ENCODE results near the gene HOPX. TPM values are rescaled to one million over a fixed set of nuclear protein-coding genes. Genes with fewer than 3 reads are reported as not detected.
A peak's percentile ranks its signal among the peaks of the same experiment; 100 is the strongest.
"Not testable (repeated sequence)": the region's sequence is repeated elsewhere in the genome, so short reads cannot be mapped to it uniquely, and the experiment has no call there.

Gene HOPX
- total RNA-seq, 2 experiments from 2014 or later = 14.0 to 14.7 TPM

- intact Hi-C loops (cut with micrococcal nuclease) = no loop called here
- peaks cover 23% of the 10 kb centered on the region for H3K4me1 Mint-ChIP-seq (ENCODE audit: low read depth)
- H3K27me3 Mint-ChIP-seq (ENCODE audit: low read depth) = peaks cover 37% of the 10 kb centered on the region
- no peak overlapping the region for H3K27ac Mint-ChIP-seq
- CTCF ChIA-PET = no interaction called here
- H3K9me3 Mint-ChIP-seq = no peaks in the 10 kb centered on the region
- H3K36me3 Mint-ChIP-seq (ENCODE audit: low read depth) = no peaks in the 10 kb centered on the region
- H3K4me3 Mint-ChIP-seq = no peak overlapping the region
- no peak for DNase-seq
These were observed 3.4 kb upstream of the HOPX start for GRCh38 chr4:56684320-56685050.

- Mint-ChIP-seq H3K36me3 (ENCODE audit: low read depth) (no peaks in the 10 kb centered on the region), H3K9me3 (no peaks in the 10 kb centered on the region), H3K4me3 (no peak overlapping the region), H3K27me3 (ENCODE audit: low read depth) (peaks cover 37% of the 10 kb centered on the region), H3K27ac (no peak overlapping the region), H3K4me1 (ENCODE audit: low read depth) (peaks cover 23% of the 10 kb centered on the region)
- DNase-seq = peak; percentile 20
- CTCF ChIA-PET = interaction anchor here (0.7 to 1.0 kb wide), 5 partner anchors 12 to 116 kb away, joined by 3 to 4 read pairs (median 4); no protein-coding TSS in a partner anchor
- intact Hi-C loops (cut with micrococcal nuclease) = loop anchor here (2.0 kb wide), 1 partner anchor 13 kb away; no protein-coding TSS in a partner anchor
These were observed 2.4 kb upstream of the HOPX start for GRCh38 chr4:56683455-56683854.

- Mint-ChIP-seq H3K4me1 (ENCODE audit: low read depth) (peaks cover 23% of the 10 kb centered on the region), H3K4me3 (no peak overlapping the region), H3K27ac (no peak overlapping the region), H3K27me3 (ENCODE audit: low read depth) (peaks cover 37% of the 10 kb centered on the region), H3K9me3 (no peaks in the 10 kb centered on the region), H3K36me3 (ENCODE audit: low read depth) (no peaks in the 10 kb centered on the region)
- CTCF ChIA-PET = interaction anchor here (0.6 to 1.3 kb wide), 4 partner anchors 10 to 105 kb away, joined by 3 to 6 read pairs (median 4); no protein-coding TSS in a partner anchor
- DNase-seq = no peak
- intact Hi-C loops (cut with micrococcal nuclease) = loop anchor here (1.0 to 2.0 kb wide), 7 partner anchors 15 to 136 kb away; no protein-coding TSS in a partner anchor
These were observed 893 bp upstream of the HOPX start for GRCh38 chr4:56681853-56682525.

GRCh38 chr4:56680266-56680665 is 830 bp downstream of the HOPX start:
- Mint-ChIP-seq H3K9me3 (no peaks in the 10 kb centered on the region), H3K4me3 (no peak overlapping the region), H3K27me3 (ENCODE audit: low read depth) (peaks cover 30% of the 10 kb centered on the region), H3K4me1 (ENCODE audit: low read depth) (peaks cover 23% of the 10 kb centered on the region), H3K36me3 (ENCODE audit: low read depth) (no peaks in the 10 kb centered on the region), H3K27ac (no peak overlapping the region)
- intact Hi-C loops (cut with micrococcal nuclease) = no loop called here
- DNase-seq = no peak
- CTCF ChIA-PET = interaction anchor here (0.6 to 1.5 kb wide), 2 partner anchors 102 to 104 kb away, joined by 3 read pairs; no protein-coding TSS in a partner anchor

- H3K27me3 Mint-ChIP-seq (ENCODE audit: low read depth) = peaks cover 16% of the 10 kb centered on the region
- H3K27ac Mint-ChIP-seq = no peak overlapping the region
- intact Hi-C loops (cut with micrococcal nuclease) = no loop called here
- no peaks in the 10 kb centered on the region for H3K9me3 Mint-ChIP-seq
- H3K36me3 Mint-ChIP-seq (ENCODE audit: low read depth) = no peaks in the 10 kb centered on the region
- H3K4me1 Mint-ChIP-seq (ENCODE audit: low read depth) = peaks cover 18% of the 10 kb centered on the region
- H3K4me3 Mint-ChIP-seq = no peak overlapping the region
- CTCF ChIA-PET = no interaction called here
- DNase-seq = no peak
These were observed 3.4 kb downstream of the HOPX start for GRCh38 chr4:56677711-56678110.

GRCh38 chr4:56674984-56675383 is 6.1 kb downstream of the HOPX start:
- no peak overlapping the region for H3K27ac Mint-ChIP-seq
- no peaks in the 10 kb centered on the region for H3K36me3 Mint-ChIP-seq (ENCODE audit: low read depth)
- H3K27me3 Mint-ChIP-seq (ENCODE audit: low read depth) = peaks cover 7% of the 10 kb centered on the region
- intact Hi-C loops (cut with micrococcal nuclease) = no loop called here
- H3K4me1 Mint-ChIP-seq (ENCODE audit: low read depth) = no peaks in the 10 kb centered on the region
- CTCF ChIA-PET = interaction anchor here (0.6 to 0.8 kb wide), 2 partner anchors 130 to 165 kb away, joined by 3 read pairs; no protein-coding TSS in a partner anchor
- DNase-seq = no peak
- no peak overlapping the region for H3K4me3 Mint-ChIP-seq
- H3K9me3 Mint-ChIP-seq = no peaks in the 10 kb centered on the region

GRCh38 chr4:56671860-56672259 is 9.2 kb downstream of the HOPX start:
- no peak overlapping the region for H3K4me3 Mint-ChIP-seq
- H3K27ac Mint-ChIP-seq = no peak overlapping the region
- H3K27me3 Mint-ChIP-seq (ENCODE audit: low read depth) = peaks cover 5% of the 10 kb centered on the region
- intact Hi-C loops (cut with micrococcal nuclease) = no loop called here
- CTCF ChIA-PET = interaction anchor here (0.7 to 2.0 kb wide), 5 partner anchors 9 to 165 kb away, joined by 3 to 6 read pairs (median 4); partner anchors contain the start of gene HOPX
- H3K9me3 Mint-ChIP-seq = peaks cover 4% of the 10 kb centered on the region
- peaks cover 2% of the 10 kb centered on the region for H3K36me3 Mint-ChIP-seq (ENCODE audit: low read depth)
- H3K4me1 Mint-ChIP-seq (ENCODE audit: low read depth) = no peaks in the 10 kb centered on the region
- no peak for DNase-seq

- intact Hi-C loops (cut with micrococcal nuclease) = no loop called here
- no peak for DNase-seq
- Mint-ChIP-seq H3K27me3 (ENCODE audit: low read depth) (peaks cover 6% of the 10 kb centered on the region), H3K4me3 (no peak overlapping the region), H3K9me3 (peaks cover 4% of the 10 kb centered on the region), H3K4me1 (ENCODE audit: low read depth) (no peaks in the 10 kb centered on the region), H3K27ac (no peak overlapping the region), H3K36me3 (ENCODE audit: low read depth) (peaks cover 2% of the 10 kb centered on the region)
- CTCF ChIA-PET = interaction anchor here (1.0 to 2.0 kb wide), 4 partner anchors 10 to 165 kb away, joined by 3 to 6 read pairs (median 4); partner anchors contain the start of gene HOPX
These were observed 9.7 kb downstream of the HOPX start for GRCh38 chr4:56671373-56671772.

GRCh38 chr4:56668267-56668666 is 12.8 kb downstream of the HOPX start:
- CTCF ChIA-PET = interaction anchor here (1.0 to 1.1 kb wide), 2 partner anchors 94 to 132 kb away, joined by 4 to 5 read pairs; no protein-coding TSS in a partner anchor
- H3K4me1 Mint-ChIP-seq (ENCODE audit: low read depth) = no peaks in the 10 kb centered on the region
- no peak overlapping the region for H3K27ac Mint-ChIP-seq
- intact Hi-C loops (cut with micrococcal nuclease) = loop anchor here (1.0 kb wide), 2 partner anchors 132 to 168 kb away; no protein-coding TSS in a partner anchor
- peaks cover 2% of the 10 kb centered on the region for H3K36me3 Mint-ChIP-seq (ENCODE audit: low read depth)
- H3K9me3 Mint-ChIP-seq = peaks cover 4% of the 10 kb centered on the region
- H3K27me3 Mint-ChIP-seq (ENCODE audit: low read depth) = peaks cover 28% of the 10 kb centered on the region
- DNase-seq = peak; percentile 45
- H3K4me3 Mint-ChIP-seq = no peak overlapping the region

- DNase-seq; H3K9me3 Mint-ChIP-seq; H3K4me1 Mint-ChIP-seq (ENCODE audit: low read depth); H3K4me3 Mint-ChIP-seq; intact Hi-C loops (cut with micrococcal nuclease); H3K27ac Mint-ChIP-seq; H3K36me3 Mint-ChIP-seq (ENCODE audit: low read depth): not testable (repeated sequence)
- CTCF ChIA-PET = interaction anchor here (1.1 kb wide), 1 partner anchor 95 kb away, joined by 4 read pairs; no protein-coding TSS in a partner anchor
- H3K27me3 Mint-ChIP-seq (ENCODE audit: low read depth) = peaks cover 33% of the 10 kb centered on the region
These were observed 13.7 kb downstream of the HOPX start for GRCh38 chr4:56667396-56667795.

- no peaks in the 10 kb centered on the region for H3K4me1 Mint-ChIP-seq (ENCODE audit: low read depth)
- DNase-seq = no peak
- no peak overlapping the region for H3K4me3 Mint-ChIP-seq
- peaks cover 4% of the 10 kb centered on the region for H3K9me3 Mint-ChIP-seq
- CTCF ChIA-PET = no interaction called here
- H3K36me3 Mint-ChIP-seq (ENCODE audit: low read depth) = peaks cover 2% of the 10 kb centered on the region
- intact Hi-C loops (cut with micrococcal nuclease) = no loop called here
- H3K27me3 Mint-ChIP-seq (ENCODE audit: low read depth) = peaks cover 38% of the 10 kb centered on the region
- H3K27ac Mint-ChIP-seq = no peak overlapping the region
These were observed 14.8 kb downstream of the HOPX start for GRCh38 chr4:56666279-56666678.

- Mint-ChIP-seq H3K36me3 (ENCODE audit: low read depth) (peaks cover 2% of the 10 kb centered on the region), H3K27ac (no peak overlapping the region), H3K9me3 (peaks cover 4% of the 10 kb centered on the region), H3K27me3 (ENCODE audit: low read depth) (peaks cover 39% of the 10 kb centered on the region), H3K4me1 (ENCODE audit: low read depth) (no peaks in the 10 kb centered on the region), H3K4me3 (no peak overlapping the region)
- CTCF ChIA-PET = no interaction called here
- intact Hi-C loops (cut with micrococcal nuclease) = no loop called here
- no peak for DNase-seq
These were observed 15.3 kb downstream of the HOPX start for GRCh38 chr4:56665781-56666180.

Measured in activated naive CD4-positive, alpha-beta T cell treated with anti-CD3 and anti-CD28 coated beads for 36 hours (primary cell).